Fibroblast of lung (primary cell): ENCODE data around the gene DNAJA1. TPM values are rescaled to one million over a fixed set of nuclear protein-coding genes. Genes with fewer than 3 reads are reported as not detected.

Experiments
- DNase-seq, 2 donors: peaks; one replicate each; pipeline versions ENCODE4 v3.0.0 to v3.0.0-alpha.2; 2010; ENCODE audit warnings: low read depth in 2 of 2
- H2AFZ ChIP-seq: 2 replicates; pipeline ENCODE4 v1.5.1; 2012; ENCODE audit warnings: low read length, control low read depth, inconsistent platforms
- H3K27ac ChIP-seq: 2 replicates; pipeline ENCODE4 v1.5.1; 2011; ENCODE audit warnings: low read length, control low read depth; ENCODE audit not compliant: insufficient read depth
- H3K27me3 ChIP-seq: 2 replicates; pipeline ENCODE4 v1.5.1; 2011; ENCODE audit warnings: mild to moderate bottlenecking, low read length; ENCODE audit not compliant: control insufficient read depth, insufficient read depth
- H3K36me3 ChIP-seq: 2 replicates; pipeline ENCODE4 v1.5.1; 2011; ENCODE audit warnings: low read length; ENCODE audit not compliant: control insufficient read depth, insufficient read depth
- H3K4me1 ChIP-seq: 2 replicates; pipeline ENCODE4 v1.5.1; 2011; ENCODE audit warnings: low read length; ENCODE audit not compliant: control insufficient read depth, insufficient read depth; ENCODE audit errors: extremely low read depth
- H3K4me2 ChIP-seq: 2 replicates; pipeline ENCODE4 v1.5.1; 2011; ENCODE audit warnings: low read length, control low read depth; ENCODE audit not compliant: insufficient read depth; ENCODE audit errors: extremely low read depth
- H3K4me3 ChIP-seq, 4 experiments: fragments of 200-600 bp in 1 of 4; sonication (generic) in 1 of 4; replicated peaks in 1 of 4; 2 replicates each; pipeline ENCODE4 v1.5.1; 2011 to 2016; ENCODE audit warnings: low read length in 4 of 4, low read depth in 3 of 4, mild to moderate bottlenecking in 3 of 4, control low read depth in 2 of 4, inconsistent platforms in 1 of 4, mixed read lengths in 1 of 4; ENCODE audit not compliant: insufficient read depth in 1 of 4; ENCODE audit errors: control extremely low read depth in 1 of 4
- H3K79me2 ChIP-seq: 2 replicates; pipeline ENCODE4 v1.5.1; 2012; ENCODE audit warnings: mild to moderate bottlenecking, low read length, inconsistent platforms; ENCODE audit not compliant: control insufficient read depth, insufficient read depth
- H3K9ac ChIP-seq: 2 replicates; pipeline ENCODE4 v1.5.1; 2011; ENCODE audit warnings: mild to moderate bottlenecking, low read length, control low read depth; ENCODE audit not compliant: insufficient read depth
- H3K9me3 ChIP-seq: 2 replicates; pipeline ENCODE4 v1.5.1; 2012; ENCODE audit warnings: low read depth, low read length; ENCODE audit not compliant: control insufficient read depth, insufficient read depth
- H4K20me1 ChIP-seq: 2 replicates; pipeline ENCODE4 v1.5.1; 2011; ENCODE audit warnings: low read length; ENCODE audit not compliant: control insufficient read depth, insufficient read depth; ENCODE audit errors: extremely low read depth
- CTCF ChIP-seq, 2 donors: IDR thresholded peaks in 1 of 2; conservative IDR thresholded peaks in 1 of 2; 1 replicate in 1 of 2; 2 replicates in 1 of 2; pipeline ENCODE4 v1.5.1; 2011 to 2012; ENCODE audit warnings: low read length in 2 of 2, control low read depth in 1 of 2, inconsistent platforms in 1 of 2, low read depth in 1 of 2, mild to moderate bottlenecking in 1 of 2
- EZH2 ChIP-seq: IDR thresholded peaks from 2 replicates; pipeline ENCODE4 v1.5.1; 2012; ENCODE audit warnings: low read length, control low read depth, mild to moderate bottlenecking; ENCODE audit errors: missing control alignments
- polyA plus RNA-seq, 2 donors: library from polyadenylated mRNA; depleted of rRNA in 1 of 2; stranded (reverse) in 1 of 2; unstranded in 1 of 2; fragments of >200 nt; gene quantifications; 2 replicates each; pipeline ENCODE4 v1.2.1, GENCODE V29; 2011 to 2012; ENCODE audit warnings: missing spikeins in 1 of 2
- total RNA-seq: library from RNA; depleted of rRNA; stranded (reverse); fragments of >200 nt; gene quantifications from 2 replicates; pipeline ENCODE4 v1.2.1, GENCODE V29; 2014

Gene DNAJA1
- total and polyA plus RNA-seq, 2 donors (not counting 1 experiment from before 2014, with no cell fraction given), result 116 to 163 TPM

- Histone ChIP-seq H3K4me2 (no peak overlapping the region), H3K9me3 (no peaks in the 10 kb centered on the region), H3K27me3 (no peaks in the 10 kb centered on the region), H3K36me3 (peaks cover 2% of the 10 kb centered on the region), H2AFZ (no peak overlapping the region), H3K79me2 (peaks cover 5% of the 10 kb centered on the region), H3K4me1 (no peaks in the 10 kb centered on the region), H3K4me3 (no peak overlapping the region), H3K27ac (no peak overlapping the region), H3K9ac (no peak overlapping the region), H4K20me1 (no peaks in the 10 kb centered on the region)
- TF ChIP-seq CTCF (conservative IDR thresholded peaks at IDR 0.05 in 1 of 2, IDR thresholded peaks at IDR 0.05 in 1 of 2; ENCODE audit: low read depth in 1 of 2, low read length in 2 of 2) (no peak), EZH2 (no peak)
- DNase-seq, result no peak
Measured at GRCh38 chr9:33017283-33018041, 7.6 kb upstream of the DNAJA1 start.

GRCh38 chr9:33019797-33020196, 5.3 kb upstream of the DNAJA1 start:
- Histone ChIP-seq H3K9me3 (no peaks in the 10 kb centered on the region), H3K4me3 (no peak overlapping the region), H3K4me1 (no peaks in the 10 kb centered on the region), H3K27me3 (no peaks in the 10 kb centered on the region), H3K36me3 (peaks cover 2% of the 10 kb centered on the region), H3K79me2 (peaks cover 26% of the 10 kb centered on the region), H4K20me1 (no peaks in the 10 kb centered on the region), H3K27ac (no peak overlapping the region), H3K4me2 (no peak overlapping the region), H3K9ac (no peak overlapping the region), H2AFZ (no peak overlapping the region)
- TF ChIP-seq CTCF (conservative IDR thresholded peaks at IDR 0.05 in 1 of 2, IDR thresholded peaks at IDR 0.05 in 1 of 2; ENCODE audit: low read depth in 1 of 2, low read length in 2 of 2) (no peak), EZH2 (no peak)
- no peak for DNase-seq

- Histone ChIP-seq H3K4me2 (peak overlapping the region; percentile 15), H3K36me3 (peaks cover 2% of the 10 kb centered on the region), H3K79me2 (peaks cover 47% of the 10 kb centered on the region), H3K4me1 (no peaks in the 10 kb centered on the region), H2AFZ (no peak overlapping the region), H3K4me3 (peak overlapping the region in 1 of 4 experiments; percentile 2), H3K27ac (no peak overlapping the region), H4K20me1 (peaks cover 3% of the 10 kb centered on the region), H3K9me3 (no peaks in the 10 kb centered on the region), H3K27me3 (no peaks in the 10 kb centered on the region), H3K9ac (no peak overlapping the region)
- no peak for TF ChIP-seq EZH2
- TF ChIP-seq CTCF (conservative IDR thresholded peaks at IDR 0.05 in 1 of 2, IDR thresholded peaks at IDR 0.05 in 1 of 2; ENCODE audit: low read depth in 1 of 2, low read length in 2 of 2), result no peak
- DNase-seq, result no peak
Measured at GRCh38 chr9:33022303-33022702, 2.8 kb upstream of the DNAJA1 start.
